SK-N-SH (cell line): ENCODE measurements around the gene TBC1D12. TPM values are rescaled to one million over a fixed set of nuclear protein-coding genes. Genes with fewer than 3 reads are reported as not detected.

ENCODE experiments used
- CTCF ChIA-PET: fragments of 300-600, 350-600 bp; formaldehyde crosslinking; extraction: SDS; loops from one replicate; lab custom pipeline; 2021; lab: Yijun Ruan, JAX
- POLR2A ChIA-PET: fragments of 350-600 bp; sonication (Branson Sonifier 250); formaldehyde crosslinking; extraction: SDS; loops from one replicate; lab custom pipeline; 2020; ENCODE audit warnings: antibody characterized with exemption, inconsistent platforms; lab: Yijun Ruan, JAX
- DNase-seq: peaks from one replicate; pipeline ENCODE4 v3.0.0; 2012
- H2AFZ ChIP-seq: fragments of 200-600 bp; sonication (generic); 2 replicates; pipeline ENCODE4 v1.8.1; 2016; ENCODE audit warnings: antibody characterized with exemption, mild to moderate bottlenecking, low read depth
- H3F3A ChIP-seq: fragments of 200-600 bp; sonication (generic); replicated peaks from 2 replicates; pipeline ENCODE3; 2016; ENCODE audit warnings: antibody characterized with exemption, mild to moderate bottlenecking; ENCODE audit not compliant: insufficient read depth
- H3K27ac ChIP-seq, 2 experiments: fragments of 200-500 bp in 1 of 2; fragments of 200-600 bp in 1 of 2; sonication (Bioruptor generic) in 1 of 2; sonication (generic), shearing (Covaris generic) in 1 of 2; 2 replicates each; pipeline versions ENCODE4 v1.5.1 to v1.6.1; 2014 to 2016; ENCODE audit warnings: low read depth in 2 of 2, inconsistent platforms in 1 of 2, low read length in 1 of 2, mild to moderate bottlenecking in 1 of 2, mixed read lengths in 1 of 2
- H3K27me3 ChIP-seq: fragments of 200-600 bp; sonication (generic), shearing (Covaris generic); 2 replicates; pipeline ENCODE4 v1.6.1; 2016; ENCODE audit warnings: mixed run types; ENCODE audit not compliant: insufficient read depth
- H3K36me3 ChIP-seq, 2 experiments: fragments of 200-500 bp in 1 of 2; fragments of 200-600 bp in 1 of 2; sonication (Bioruptor generic) in 1 of 2; sonication (generic) in 1 of 2; replicated peaks in 1 of 2; 2 replicates each; pipeline versions ENCODE3 to v1.5.1; 2014 to 2016; ENCODE audit warnings: low read length in 1 of 2, mild to moderate bottlenecking in 1 of 2; ENCODE audit not compliant: insufficient read depth in 2 of 2, control insufficient read depth in 1 of 2
- H3K4me1 ChIP-seq, 2 experiments: fragments of 200-500 bp in 1 of 2; fragments of 200-600 bp in 1 of 2; sonication (Bioruptor generic) in 1 of 2; sonication (generic), shearing (Covaris generic) in 1 of 2; 2 replicates each; pipeline versions ENCODE4 v1.5.1 to v1.6.1; 2014 to 2016; ENCODE audit warnings: low read depth in 1 of 2, low read length in 1 of 2, mixed run types in 1 of 2; ENCODE audit not compliant: insufficient read depth in 2 of 2, control insufficient read depth in 1 of 2
- H3K4me2 ChIP-seq: fragments of 200-600 bp; sonication (generic), shearing (Covaris generic); 2 replicates; pipeline ENCODE4 v1.6.1; 2017; ENCODE audit warnings: mixed run types
- H3K4me3 ChIP-seq, 2 experiments: fragments of 200-500 bp in 1 of 2; fragments of 200-600 bp in 1 of 2; sonication (Bioruptor generic) in 1 of 2; sonication (generic), shearing (Covaris generic) in 1 of 2; 2 replicates each; pipeline versions ENCODE4 v1.5.1 to v1.8.1; 2014 to 2016; ENCODE audit warnings: low read depth in 2 of 2, inconsistent platforms in 1 of 2, low read length in 1 of 2, mild to moderate bottlenecking in 1 of 2, mixed read lengths in 1 of 2, moderate library complexity in 1 of 2
- H3K79me2 ChIP-seq: fragments of 200-600 bp; sonication (generic); 2 replicates; pipeline ENCODE4 v1.8.1; 2017; ENCODE audit warnings: mild to moderate bottlenecking; ENCODE audit not compliant: insufficient read depth
- H3K9ac ChIP-seq: fragments of 200-600 bp; sonication (generic); 2 replicates; pipeline ENCODE4 v1.6.1; 2017; ENCODE audit warnings: mixed run types
- H3K9me2 ChIP-seq: fragments of 200-600 bp; sonication (generic); 2 replicates; pipeline ENCODE4 v1.6.1; 2017; ENCODE audit warnings: mixed run types
- H3K9me3 ChIP-seq: fragments of 200-600 bp; sonication (generic); 2 replicates; pipeline ENCODE4 v1.6.1; 2017; ENCODE audit warnings: mixed run types, mild to moderate bottlenecking, moderate library complexity
- H4K20me1 ChIP-seq: fragments of 200-600 bp; sonication (generic); 2 replicates; pipeline ENCODE4 v1.6.1; 2017; ENCODE audit warnings: mild to moderate bottlenecking, mixed run types; ENCODE audit not compliant: insufficient read depth
- CHD2 ChIP-seq: fragments of 150-350 bp; IDR thresholded peaks from 2 replicates; pipeline ENCODE4 v1.6.1; 2018; ENCODE audit warnings: low read length; ENCODE audit not compliant: partially characterized antibody
- ELF1 ChIP-seq: IDR thresholded peaks from 2 replicates; pipeline ENCODE4 v1.4.0; 2012
- EP300 ChIP-seq, 2 experiments: IDR thresholded peaks; 2 replicates each; pipeline versions ENCODE4 v1.4.0 to v1.6.1; 2012; ENCODE audit warnings: borderline replicate concordance in 1 of 2, low read depth in 1 of 2, low read length in 1 of 2
- FOXM1 ChIP-seq: IDR thresholded peaks from 2 replicates; pipeline ENCODE4 v1.4.0; 2012; ENCODE audit warnings: low read depth, mild to moderate bottlenecking
- GABPA ChIP-seq: IDR thresholded peaks from 2 replicates; pipeline ENCODE4 v1.4.0; 2012; ENCODE audit warnings: low read depth, mild to moderate bottlenecking
- GATA2 ChIP-seq: sonication (generic); formaldehyde crosslinking; IDR thresholded peaks from 2 replicates; pipeline ENCODE4 v1.5.0; 2020; ENCODE audit warnings: mild to moderate bottlenecking, missing genetic modification reagents
- IRF3 ChIP-seq: fragments of 150-350 bp; IDR thresholded peaks from 2 replicates; pipeline ENCODE4 v1.6.1; 2016; ENCODE audit warnings: mild to moderate bottlenecking, low read depth, low read length
- MEF2A ChIP-seq: IDR thresholded peaks from 2 replicates; pipeline ENCODE4 v1.4.0; 2012; ENCODE audit warnings: low read depth, borderline replicate concordance
- MXI1 ChIP-seq: IDR thresholded peaks from 2 replicates; pipeline ENCODE4 v1.6.1; 2012; ENCODE audit warnings: mild to moderate bottlenecking, low read depth, low read length, improper control_type of control experiment
- POLR2AphosphoS5 ChIP-seq: IDR thresholded peaks from 2 replicates; pipeline ENCODE4 v1.6.1; 2012; ENCODE audit warnings: low read depth, low read length
- RAD21 ChIP-seq: IDR thresholded peaks from 2 replicates; pipeline ENCODE4 v1.6.1; 2012; ENCODE audit warnings: mild to moderate bottlenecking, low read length
- RCOR1 ChIP-seq: fragments of 150-350 bp; IDR thresholded peaks from 2 replicates; pipeline ENCODE4 v1.6.1; 2017; ENCODE audit warnings: antibody characterized with exemption, low read length
- REST ChIP-seq: IDR thresholded peaks from 2 replicates; pipeline ENCODE4 v1.6.1; 2012; ENCODE audit warnings: mild to moderate bottlenecking, low read depth, low read length, moderate library complexity
- RFX5 ChIP-seq: IDR thresholded peaks from 2 replicates; pipeline ENCODE4 v1.6.1; 2012; ENCODE audit warnings: mild to moderate bottlenecking, improper control_type of control experiment, low read length
- RXRA ChIP-seq: IDR thresholded peaks from 2 replicates; pipeline ENCODE4 v1.4.0; 2012; ENCODE audit warnings: low read depth, mild to moderate bottlenecking, borderline replicate concordance
- SIN3A ChIP-seq: IDR thresholded peaks from 2 replicates; pipeline ENCODE4 v1.6.1; 2012; ENCODE audit warnings: low read depth, mild to moderate bottlenecking, low read length, moderate library complexity, borderline replicate concordance
- SMC3 ChIP-seq: IDR thresholded peaks from 2 replicates; pipeline ENCODE4 v1.6.1; 2012; ENCODE audit warnings: low read depth, low read length, improper control_type of control experiment
- TAF1 ChIP-seq: IDR thresholded peaks from 2 replicates; pipeline ENCODE4 v1.6.1; 2012; ENCODE audit warnings: low read depth, mild to moderate bottlenecking, low read length, moderate library complexity, borderline replicate concordance
- TCF12 ChIP-seq: IDR thresholded peaks from 2 replicates; pipeline ENCODE4 v1.4.0; 2012
- USF2 ChIP-seq: fragments of 150-350 bp; IDR thresholded peaks from 2 replicates; pipeline ENCODE4 v1.6.1; 2017; ENCODE audit warnings: antibody characterized with exemption, low read length, low read depth, borderline replicate concordance
- YY1 ChIP-seq: IDR thresholded peaks from 2 replicates; pipeline ENCODE4 v1.4.0; 2012; ENCODE audit warnings: low read depth, mild to moderate bottlenecking
- WGBS: methylation state at CpG from one replicate; pipeline ENCODE4 v1.1.6; 2017; ENCODE audit warnings: low lambda C conversion rate; 5-methylcytosine and 5-hydroxymethylcytosine counted together
- polyA plus RNA-seq, 3 experiments: library from polyadenylated mRNA; depleted of rRNA; stranded (reverse); fragments of >200 nt; gene quantifications; 2 replicates each; pipeline ENCODE4 v1.2.3, GENCODE V29; 2012
- TF ChIP-seq, protein P1 (sequence below): IDR thresholded peaks from 2 replicates; pipeline ENCODE4 v1.4.0; 2012; ENCODE audit warnings: low read depth
- TF ChIP-seq, protein P2 (sequence below): IDR thresholded peaks from 2 replicates; pipeline ENCODE4 v1.4.0; 2012; ENCODE audit warnings: low read depth, borderline replicate concordance
- TF ChIP-seq, protein P3 (sequence below): IDR thresholded peaks from 2 replicates; pipeline ENCODE4; 2012

Gene TBC1D12
- polyA plus RNA-seq, 1 of the 3 experiments (the other 2 are of a cell fraction), result 1.8 TPM

DNA sequence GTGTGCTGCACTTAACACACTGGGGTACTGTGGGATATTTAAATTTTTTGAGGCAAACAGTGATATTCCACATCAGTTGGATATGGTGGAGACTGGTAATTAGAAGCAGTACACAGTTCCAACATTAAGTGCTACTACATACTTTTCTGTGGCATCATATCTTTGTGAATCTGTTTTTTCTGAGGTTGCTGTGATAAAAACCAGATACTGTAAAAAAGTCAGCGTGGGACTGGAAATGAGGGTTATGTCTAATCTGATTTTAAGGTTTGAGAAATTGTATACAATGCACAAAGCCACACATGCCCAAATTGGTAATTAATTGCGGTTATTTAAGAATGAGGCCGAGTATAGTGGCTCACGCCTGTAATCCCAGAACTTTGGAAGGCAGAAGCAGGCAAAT is 41.2 kb downstream of the TBC1D12 start:
- no peaks in the 10 kb centered on the region for H3K36me3 ChIP-seq
- no peaks in the 10 kb centered on the region for H3K9me3 ChIP-seq
- WGBS, result 44% methylated on average over 4 of the region's 4 CpGs
- H3K79me2 ChIP-seq, result peaks cover 9% of the 10 kb centered on the region
- no peak overlapping the region for H3K4me3 ChIP-seq
- POLR2A ChIA-PET, result no interaction called here
- H3K4me2 ChIP-seq, result no peak overlapping the region
- H2AFZ ChIP-seq, result no peak overlapping the region
- H4K20me1 ChIP-seq, result no peaks in the 10 kb centered on the region
- H3K4me1 ChIP-seq, result peaks cover 3 to 10% of the 10 kb centered on the region in 2 experiments; a peak in 2 of 4 replicates
- H3F3A ChIP-seq, result peaks cover 5% of the 10 kb centered on the region
- peak; percentile 23 for DNase-seq
- H3K9ac ChIP-seq, result no peak overlapping the region
- peak overlapping the region; percentile 18 to 23; a peak in 2 of 4 replicates for H3K27ac ChIP-seq
- H3K9me2 ChIP-seq, result no peaks in the 10 kb centered on the region
- H3K27me3 ChIP-seq, result no peaks in the 10 kb centered on the region
- no peak for TF ChIP-seq SIN3A
- no peak; the same call in 1 of the 2 replicates for TF ChIP-seq RAD21
- TF ChIP-seq MXI1, result no peak; the same call in 1 of the 2 replicates
- TF ChIP-seq EP300 (IDR thresholded peaks at IDR 0.05; ENCODE audit: borderline replicate concordance in 1 of 2, low read depth in 1 of 2, low read length in 1 of 2), result peak in 1 of 2 experiments; percentile 83; a peak in 2 of 4 replicates
- TF ChIP-seq, protein P1, sequence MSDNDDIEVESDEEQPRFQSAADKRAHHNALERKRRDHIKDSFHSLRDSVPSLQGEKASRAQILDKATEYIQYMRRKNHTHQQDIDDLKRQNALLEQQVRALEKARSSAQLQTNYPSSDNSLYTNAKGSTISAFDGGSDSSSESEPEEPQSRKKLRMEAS, result no peak
- TF ChIP-seq, protein P2, sequence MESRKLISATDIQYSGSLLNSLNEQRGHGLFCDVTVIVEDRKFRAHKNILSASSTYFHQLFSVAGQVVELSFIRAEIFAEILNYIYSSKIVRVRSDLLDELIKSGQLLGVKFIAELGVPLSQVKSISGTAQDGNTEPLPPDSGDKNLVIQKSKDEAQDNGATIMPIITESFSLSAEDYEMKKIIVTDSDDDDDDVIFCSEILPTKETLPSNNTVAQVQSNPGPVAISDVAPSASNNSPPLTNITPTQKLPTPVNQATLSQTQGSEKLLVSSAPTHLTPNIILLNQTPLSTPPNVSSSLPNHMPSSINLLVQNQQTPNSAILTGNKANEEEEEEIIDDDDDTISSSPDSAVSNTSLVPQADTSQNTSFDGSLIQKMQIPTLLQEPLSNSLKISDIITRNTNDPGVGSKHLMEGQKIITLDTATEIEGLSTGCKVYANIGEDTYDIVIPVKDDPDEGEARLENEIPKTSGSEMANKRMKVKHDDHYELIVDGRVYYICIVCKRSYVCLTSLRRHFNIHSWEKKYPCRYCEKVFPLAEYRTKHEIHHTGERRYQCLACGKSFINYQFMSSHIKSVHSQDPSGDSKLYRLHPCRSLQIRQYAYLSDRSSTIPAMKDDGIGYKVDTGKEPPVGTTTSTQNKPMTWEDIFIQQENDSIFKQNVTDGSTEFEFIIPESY, result no peak
- peak; percentile 58 for TF ChIP-seq CHD2
- TF ChIP-seq FOXM1, result no peak
- TF ChIP-seq POLR2AphosphoS5, result peak; percentile 39; the same call in 1 of the 2 replicates
- no peak for TF ChIP-seq IRF3
- peak; percentile 54; the same call in 1 of the 2 replicates for TF ChIP-seq RCOR1
- no peak for TF ChIP-seq RFX5
- no peak for TF ChIP-seq GABPA
- no peak for TF ChIP-seq TAF1
- TF ChIP-seq USF2, result no peak
- TF ChIP-seq REST, result no peak
- peak; percentile 87 for TF ChIP-seq TCF12
- TF ChIP-seq ELF1, result no peak
- peak; percentile 45 for TF ChIP-seq GATA2 (CRISPR knock-in tag)
- TF ChIP-seq RXRA, result no peak; the same call in 1 of the 2 replicates
- TF ChIP-seq, protein P3, sequence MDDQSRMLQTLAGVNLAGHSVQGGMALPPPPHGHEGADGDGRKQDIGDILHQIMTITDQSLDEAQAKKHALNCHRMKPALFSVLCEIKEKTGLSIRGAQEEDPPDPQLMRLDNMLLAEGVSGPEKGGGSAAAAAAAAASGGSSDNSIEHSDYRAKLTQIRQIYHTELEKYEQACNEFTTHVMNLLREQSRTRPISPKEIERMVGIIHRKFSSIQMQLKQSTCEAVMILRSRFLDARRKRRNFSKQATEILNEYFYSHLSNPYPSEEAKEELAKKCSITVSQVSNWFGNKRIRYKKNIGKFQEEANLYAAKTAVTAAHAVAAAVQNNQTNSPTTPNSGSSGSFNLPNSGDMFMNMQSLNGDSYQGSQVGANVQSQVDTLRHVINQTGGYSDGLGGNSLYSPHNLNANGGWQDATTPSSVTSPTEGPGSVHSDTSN, result peak; percentile 58
- TF ChIP-seq MEF2A, result no peak
- TF ChIP-seq YY1, result no peak
- no peak for TF ChIP-seq SMC3
- CTCF ChIA-PET, result interaction anchor here (0.6 to 7.1 kb wide), 86 partner anchors 9 to 885 kb away, joined by 3 to 63 read pairs (median 4); partner anchors contain the start of genes FRA10AC1, NOC3L and TBC1D12
